GM06990 (cell line): ENCODE measurements around the gene HSDL1.

Experiments used
- DNase-seq: peaks from one replicate; pipeline ENCODE4 v3.0.0-alpha.2; 2011; ENCODE audit not compliant: insufficient read length; ENCODE audit errors: extremely low read depth
- H3K27me3 ChIP-seq: replicated peaks from 2 replicates; pipeline ENCODE4 v1.6.0; 2011; ENCODE audit warnings: low read length; ENCODE audit not compliant: control insufficient read depth, insufficient read depth
- H3K36me3 ChIP-seq: 2 replicates; pipeline ENCODE4 v1.5.1; 2011; ENCODE audit warnings: low read length; ENCODE audit not compliant: control insufficient read depth, insufficient read depth
- H3K4me3 ChIP-seq: replicated peaks from 2 replicates; pipeline ENCODE4 v1.5.1; 2011; ENCODE audit warnings: low read depth, mild to moderate bottlenecking, control low read depth, low read length
- CTCF ChIP-seq: IDR thresholded peaks from 2 replicates; pipeline ENCODE4 v1.5.1; 2011; ENCODE audit warnings: low read length, control low read depth, mild to moderate bottlenecking, inconsistent platforms; ENCODE audit not compliant: insufficient read depth, poor library complexity, severe bottlenecking

Gene HSDL1

GRCh38 chr16:84169765-84170310 lies 24.9 kb upstream of the HSDL1 start:
- DNase-seq: no peak
- Histone ChIP-seq H3K36me3 (no peaks in the 10 kb centered on the region), H3K4me3 (no peak overlapping the region), H3K27me3 (no peaks in the 10 kb centered on the region)
- no peak for TF ChIP-seq CTCF

DNA sequence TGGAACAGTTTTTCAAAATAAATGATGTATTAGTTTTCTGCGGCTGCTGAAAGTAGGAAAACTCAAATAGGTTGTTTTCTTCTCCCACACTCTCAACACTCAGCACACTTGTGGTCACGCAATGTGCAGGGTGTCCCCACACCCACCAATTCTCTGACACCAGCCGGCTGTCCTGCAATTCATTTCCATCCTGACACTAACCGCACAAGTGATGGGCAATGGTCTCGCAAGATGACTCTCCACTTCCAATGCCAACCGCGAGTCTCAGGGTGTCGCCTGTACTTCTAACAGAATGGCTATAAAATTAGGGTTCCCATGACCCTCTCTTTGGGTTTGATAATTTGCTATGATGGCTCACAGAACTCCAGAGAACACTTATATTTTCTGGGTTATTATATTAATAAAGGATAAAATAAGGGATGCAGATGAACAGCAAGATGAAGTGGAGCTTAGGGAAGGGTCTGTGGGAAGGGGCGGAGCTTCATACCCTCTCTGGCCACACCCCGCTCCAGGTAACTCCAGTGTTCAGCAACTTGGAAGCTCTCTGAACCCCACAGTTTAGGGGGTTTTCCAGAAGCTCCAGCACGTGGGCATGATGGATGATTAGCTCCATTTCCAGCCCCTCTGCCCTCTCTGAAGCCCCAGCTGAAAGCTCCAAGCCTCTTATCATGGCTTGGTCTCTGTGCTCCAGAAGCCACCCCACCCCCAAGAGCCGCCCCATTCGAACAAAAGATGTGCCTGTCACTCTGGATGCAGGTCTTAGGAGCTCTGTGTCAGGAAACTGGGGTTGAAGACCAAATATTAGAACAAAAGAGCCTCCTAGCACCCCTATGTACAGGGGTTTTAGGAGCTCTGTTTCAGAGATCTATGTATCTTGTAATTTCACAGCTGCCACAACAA lies 22.1 kb upstream of the HSDL1 start:
- Histone ChIP-seq H3K4me3 (no peak overlapping the region), H3K36me3 (no peaks in the 10 kb centered on the region), H3K27me3 (no peaks in the 10 kb centered on the region)
- TF ChIP-seq CTCF: no peak
- DNase-seq: no peak

- no peaks in the 10 kb centered on the region for H3K36me3 ChIP-seq
- DNase-seq: no peak
- TF ChIP-seq CTCF: no peak
- no peak overlapping the region for H3K4me3 ChIP-seq
- H3K27me3 ChIP-seq: no peaks in the 10 kb centered on the region
Measured at GRCh38 chr16:84165746-84166145, 20.8 kb upstream of the HSDL1 start.

GRCh38 chr16:84161801-84162200 lies 16.8 kb upstream of the HSDL1 start:
- Histone ChIP-seq H3K27me3 (no peaks in the 10 kb centered on the region; the same call in 1 of the 2 replicates), H3K36me3 (no peaks in the 10 kb centered on the region), H3K4me3 (no peak overlapping the region)
- TF ChIP-seq CTCF: no peak
- no peak for DNase-seq

- TF ChIP-seq CTCF: no peak
- H3K36me3 ChIP-seq: no peaks in the 10 kb centered on the region
- H3K27me3 ChIP-seq: no peaks in the 10 kb centered on the region; the same call in 1 of the 2 replicates
- no peak for DNase-seq
- H3K4me3 ChIP-seq: no peak overlapping the region
Measured at GRCh38 chr16:84161037-84161436, 16.1 kb upstream of the HSDL1 start.
